Mucosa of descending colon (tissue), 3 donors: ENCODE data around the gene NRP2. TPM values are rescaled to one million over a fixed set of nuclear protein-coding genes. Genes with fewer than 3 reads are reported as not detected.

Source experiments
- ATAC-seq: fragments of 200-7000 bp; cut with Tn5 transposase; one replicate; pipeline ENCODE4 v1.9.1; 2020; ENCODE audit warnings: mild to moderate bottlenecking, moderate library complexity
- DNase-seq, 3 donors: peaks; one replicate each; pipeline ENCODE4 v3.0.0-alpha.2; 2020
- H3K36me3 ChIP-seq: fragments of 200-600 bp; one replicate; pipeline ENCODE4 v1.8.0; 2021; ENCODE audit warnings: low read depth, mild to moderate bottlenecking
- H3K4me1 ChIP-seq: fragments of 200-600 bp; one replicate; pipeline ENCODE4 v1.8.0; 2021; ENCODE audit warnings: low read depth, mild to moderate bottlenecking
- H3K4me3 ChIP-seq: fragments of 200-600 bp; one replicate; pipeline ENCODE4 v1.8.0; 2021; ENCODE audit warnings: mild to moderate bottlenecking
- H3K9me3 ChIP-seq: fragments of 200-600 bp; one replicate; pipeline ENCODE4 v1.8.0; 2021; ENCODE audit warnings: mild to moderate bottlenecking
- CTCF ChIP-seq: fragments of 200-600 bp; IDR thresholded peaks from one replicate; pipeline ENCODE4 v1.8.0; 2022; ENCODE audit warnings: antibody characterized with exemption, mild to moderate bottlenecking
- intact Hi-C, 2 donors: fragments of 100-400 bp; cut with DNase I in 1 of 2; cut with micrococcal nuclease in 1 of 2; formaldehyde crosslinking; loops; one replicate each; pipeline versions ENCODE4 v1.11.0 to v1.11.1; 2022; cut with DNase I, micrococcal nuclease
- total RNA-seq, 3 donors: library from RNA; stranded (reverse); fragmentation: NEBNext Ultra II Directional in 2 of 3; extraction: Animal tissue kit (Norgen Biotek cat#: 25700) in 2 of 3; gene quantifications; one replicate each; pipeline versions ENCODE4 v1.2.1 to v1.2.4, GENCODE V29; 2021 to 2023
- donor health status: DM: no; HTN: no; CAD: no; lungs with moderate emphysema.
- donor health status: DM: no; HTN: no; CAD: no.
- donor health status: DM: no; HTN: yes; CAD: no.

NRP2 gene
- total RNA-seq, 3 donors from 2014 or later = 12.3 to 300 (median 19.2) TPM

GRCh38 chr2:205701509-205701908 lies 19.2 kb downstream of the NRP2 start:
- Histone ChIP-seq H3K4me3 (no peak overlapping the region), H3K36me3 (no peaks in the 10 kb centered on the region), H3K4me1 (no peaks in the 10 kb centered on the region), H3K9me3 (no peaks in the 10 kb centered on the region)
- TF ChIP-seq CTCF = no peak
- DNase-seq = no peak
- intact Hi-C loops = no loop called here
- ATAC-seq = no peak

- ATAC-seq (no peak), DNase-seq (no peak)
- TF ChIP-seq CTCF = no peak
- Histone ChIP-seq H3K4me3 (no peak overlapping the region), H3K9me3 (no peaks in the 10 kb centered on the region), H3K4me1 (no peaks in the 10 kb centered on the region), H3K36me3 (no peaks in the 10 kb centered on the region)
- intact Hi-C loops = no loop called here
These were observed 20.3 kb downstream of the NRP2 start for GRCh38 chr2:205702576-205702975.

- ATAC-seq (no peak), DNase-seq (no peak)
- no peaks in the 10 kb centered on the region for H3K9me3 ChIP-seq
- intact Hi-C loops = no loop called here
- no peak overlapping the region for H3K4me3 ChIP-seq
- no peaks in the 10 kb centered on the region for H3K4me1 ChIP-seq
- TF ChIP-seq CTCF = no peak
- no peaks in the 10 kb centered on the region for H3K36me3 ChIP-seq
These were observed 21.3 kb downstream of the NRP2 start for GRCh38 chr2:205703471-205704126.

- peak; percentile 42 for ATAC-seq
- TF ChIP-seq CTCF = no peak
- intact Hi-C loops = no loop called here
- no peak overlapping the region for H3K4me3 ChIP-seq
- peak in 1 of 3 donors; percentile 39 for DNase-seq
- no peaks in the 10 kb centered on the region for H3K9me3 ChIP-seq
- no peaks in the 10 kb centered on the region for H3K4me1 ChIP-seq
- no peaks in the 10 kb centered on the region for H3K36me3 ChIP-seq
These were observed 21.9 kb downstream of the NRP2 start for GRCh38 chr2:205704127-205704741.

- Histone ChIP-seq H3K4me3 (no peak overlapping the region), H3K9me3 (no peaks in the 10 kb centered on the region), H3K36me3 (no peaks in the 10 kb centered on the region), H3K4me1 (no peaks in the 10 kb centered on the region)
- no peak for TF ChIP-seq CTCF
- intact Hi-C loops = no loop called here
- ATAC-seq (no peak), DNase-seq (no peak)
These were observed 23.4 kb downstream of the NRP2 start for GRCh38 chr2:205705511-205706349.
